Lower leg skin (tissue), 3 donors: ENCODE results near the gene GABBR2.

Experiments
- CTCF ChIP-seq, 3 donors: fragments of 450-650 bp; IDR thresholded peaks; one replicate each; pipeline ENCODE4 v1.5.1; 2016; ENCODE audit warnings: antibody characterized with exemption in 3 of 3, mild to moderate bottlenecking in 3 of 3, moderate library complexity in 2 of 3
- POLR2A ChIP-seq, 2 donors: fragments of 450-650 bp; IDR thresholded peaks; one replicate each; pipeline ENCODE4 v1.6.1; 2016 to 2017; ENCODE audit warnings: antibody characterized with exemption in 2 of 2, mild to moderate bottlenecking in 1 of 2, moderate library complexity in 1 of 2

- no peak for TF ChIP-seq CTCF (IDR thresholded peaks at IDR 0.05)
- no peak for TF ChIP-seq POLR2A (IDR thresholded peaks at IDR 0.05)
Observed at GRCh38 chr9:98450496-98450895, 258.2 kb downstream of the GABBR2 start.
